HG03571 (cell line): Measurements from ENCODE around the gene ID3.

ENCODE experiments used
- ATAC-seq: cut with Tn5 transposase; IDR thresholded peaks from one replicate; pipeline ENCODE4 v1.9.1; 2021; ENCODE audit not compliant: unreplicated experiment

ID3 gene

DNA sequence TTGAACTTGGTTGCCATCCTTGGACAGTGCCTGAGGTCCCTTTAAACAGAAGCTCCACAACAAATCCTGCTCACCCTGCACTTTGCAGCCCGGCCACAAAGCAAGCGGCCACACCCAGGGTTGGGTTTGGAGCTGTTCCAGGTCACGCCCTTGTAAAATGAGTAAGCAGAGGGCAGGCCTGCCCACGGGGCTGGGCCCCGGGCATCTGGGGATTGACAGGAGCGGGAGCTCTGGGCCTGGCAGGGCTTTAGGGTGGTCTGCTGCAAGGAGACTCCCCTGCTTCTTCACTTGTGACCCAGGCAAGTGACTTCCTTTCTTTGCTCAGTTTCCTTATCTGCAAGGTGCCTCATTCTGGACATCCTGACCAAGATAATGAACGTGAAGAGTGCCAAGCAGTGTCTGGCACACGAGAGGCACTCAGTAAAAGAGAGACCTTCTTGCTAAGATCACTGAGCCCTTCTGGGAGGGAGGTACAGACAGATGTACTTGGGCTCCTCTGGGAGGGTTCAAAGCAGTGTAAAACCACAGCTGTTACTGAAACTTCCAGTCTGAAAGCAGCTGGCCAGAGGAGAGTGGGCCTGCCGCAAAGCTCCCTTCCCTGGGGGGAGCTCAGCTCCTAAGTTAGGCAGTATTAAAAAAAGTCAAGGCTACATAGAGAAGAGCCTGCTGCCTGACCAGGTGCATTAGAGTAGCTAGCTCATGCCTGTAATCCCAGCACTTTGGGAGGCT lies 30.9 kb downstream of the ID3 start:
- ATAC-seq, result peak; percentile 33

DNA sequence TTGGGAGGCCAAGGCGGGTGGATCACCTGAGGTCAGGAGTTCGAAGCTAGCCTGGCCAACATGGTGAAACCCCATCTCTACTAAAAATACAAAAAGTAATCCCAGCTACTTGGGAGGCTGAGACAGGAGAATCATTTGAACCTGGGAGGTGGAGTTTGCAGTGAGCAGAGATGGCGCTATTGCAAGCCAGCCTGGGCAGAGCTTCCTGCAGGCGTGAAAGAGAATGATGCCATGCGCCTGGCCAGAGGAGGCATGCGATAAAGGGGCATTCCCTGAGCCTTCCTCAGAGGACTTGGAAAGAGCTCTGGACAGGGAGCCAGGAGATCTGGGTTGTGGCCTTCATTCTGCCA lies 31.4 kb downstream of the ID3 start:
- no peak for ATAC-seq

DNA sequence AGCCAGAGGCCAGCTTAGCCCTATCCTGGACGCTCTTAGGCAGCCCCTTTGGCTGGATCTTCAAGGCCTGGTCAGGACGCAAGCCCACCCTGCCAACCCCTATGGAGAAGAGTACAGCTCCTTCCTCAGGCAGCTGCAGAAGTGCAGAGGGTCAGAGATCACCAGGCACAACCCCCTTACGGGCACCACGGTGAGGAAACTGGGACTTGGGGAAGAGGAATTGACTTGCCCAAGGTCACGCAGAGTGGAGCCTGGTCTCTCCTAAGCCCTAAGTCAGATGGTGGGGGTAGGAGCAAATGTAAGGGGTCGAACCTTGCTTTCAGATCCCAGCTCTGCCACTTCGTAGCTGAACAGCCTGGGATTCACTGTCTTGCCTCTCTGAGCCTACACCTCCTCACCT lies 31.9 kb downstream of the ID3 start:
- ATAC-seq, result no peak

DNA sequence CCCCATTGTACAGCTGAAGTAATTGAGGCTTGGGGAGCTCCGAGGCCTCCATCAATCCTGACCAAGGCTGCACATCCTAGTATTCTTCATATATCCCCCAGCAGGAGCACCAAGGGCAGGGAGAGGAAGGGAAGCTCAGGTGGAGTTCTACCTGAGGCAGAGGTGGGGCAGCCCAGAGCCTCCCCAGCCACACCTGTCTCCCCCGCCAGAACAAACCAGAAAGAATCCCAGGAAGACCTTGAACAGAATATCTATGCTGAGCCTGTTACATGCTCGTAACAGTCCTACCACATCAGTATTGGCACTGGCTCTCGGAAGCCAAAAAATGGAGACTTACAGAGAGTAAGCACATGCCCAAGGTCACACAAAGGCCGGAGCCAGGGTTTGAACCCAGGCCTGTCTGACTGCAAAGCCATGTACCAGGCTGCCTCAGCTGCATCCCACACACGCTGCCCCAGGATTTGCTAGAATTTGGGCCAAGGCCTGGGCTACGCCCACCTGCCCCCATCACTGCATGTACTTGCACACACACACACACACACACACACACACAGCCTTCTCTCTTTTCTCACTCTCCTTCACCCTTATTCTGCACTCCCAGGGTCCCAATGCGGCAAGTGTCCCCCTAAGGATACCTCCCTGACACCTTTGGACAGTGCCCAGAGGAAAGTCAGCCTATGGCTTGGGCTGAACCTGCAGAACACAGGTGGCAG lies 32.8 kb downstream of the ID3 start:
- ATAC-seq, result no peak

DNA sequence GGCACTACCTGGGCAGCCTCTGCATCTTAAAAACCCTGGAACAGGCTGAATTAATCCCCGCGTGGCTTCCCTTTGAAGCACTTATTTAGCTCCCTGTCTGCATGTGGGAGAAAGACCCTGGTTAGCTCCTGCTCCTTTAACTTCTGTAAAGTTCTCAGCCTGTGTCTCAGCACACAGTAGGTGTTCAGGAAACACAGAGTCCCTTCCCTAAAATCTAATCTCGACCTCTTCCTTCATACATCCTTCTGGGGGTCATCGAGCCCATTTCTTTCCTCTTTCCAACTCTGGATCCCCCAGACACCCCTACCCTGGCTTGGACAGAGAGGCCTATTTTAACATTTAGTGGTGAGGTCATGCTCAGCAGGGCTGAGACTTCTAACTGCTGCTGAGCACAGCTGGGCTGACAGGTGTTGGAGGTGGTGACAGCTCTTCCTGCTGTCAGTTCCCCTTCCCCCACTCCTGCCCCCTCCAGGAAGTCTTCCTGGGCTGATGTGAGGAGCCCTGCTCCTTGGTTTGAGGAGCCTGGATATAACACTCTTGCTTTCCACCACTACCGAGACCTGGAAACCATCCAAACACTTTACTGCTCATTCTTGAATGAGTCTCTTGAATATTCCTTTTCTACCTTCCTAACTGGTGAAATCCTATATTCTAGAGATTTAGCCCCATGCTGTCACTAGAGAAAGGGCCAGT lies 33.6 kb downstream of the ID3 start:
- ATAC-seq, result no peak

- no peak for ATAC-seq
These were observed 34.4 kb downstream of the ID3 start for GRCh38 chr1:23524716-23525401.

- no peak for ATAC-seq
These were observed 35.1 kb downstream of the ID3 start for GRCh38 chr1:23524163-23524562.

DNA sequence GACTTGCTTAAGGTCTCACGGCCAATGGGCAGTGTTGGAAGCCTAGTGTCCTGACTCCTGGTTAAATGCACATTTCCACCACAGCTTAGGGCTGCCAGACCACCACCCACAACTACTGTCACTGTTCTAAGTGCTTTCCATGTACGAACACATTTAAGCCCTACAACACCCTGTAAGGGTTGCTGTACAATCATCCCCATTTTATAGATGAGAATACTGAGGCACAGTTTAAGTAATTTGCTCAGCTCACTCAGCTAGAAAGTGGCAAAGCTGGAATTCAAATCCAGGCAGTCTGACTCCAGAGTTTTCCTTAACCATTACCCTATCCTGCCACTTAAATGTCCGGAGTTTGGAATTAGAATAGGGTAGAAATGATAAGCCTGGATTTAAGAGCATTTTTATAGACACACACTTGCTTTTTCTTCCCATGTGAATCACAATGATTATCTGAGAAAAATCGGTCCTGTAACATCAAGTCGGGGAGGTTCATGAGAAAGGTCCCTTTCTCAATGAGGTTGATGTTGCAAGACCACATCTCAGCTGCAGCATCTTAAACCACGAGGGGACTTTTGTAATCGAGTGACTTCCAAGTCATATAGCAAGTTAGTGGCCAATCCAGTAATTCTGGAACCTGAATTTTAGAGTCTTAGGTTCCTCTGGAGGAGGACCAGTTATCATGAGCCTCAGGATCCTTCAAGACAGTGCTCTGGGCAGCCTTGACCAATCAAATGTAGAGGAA lies 36.9 kb downstream of the ID3 start:
- ATAC-seq, result no peak

DNA sequence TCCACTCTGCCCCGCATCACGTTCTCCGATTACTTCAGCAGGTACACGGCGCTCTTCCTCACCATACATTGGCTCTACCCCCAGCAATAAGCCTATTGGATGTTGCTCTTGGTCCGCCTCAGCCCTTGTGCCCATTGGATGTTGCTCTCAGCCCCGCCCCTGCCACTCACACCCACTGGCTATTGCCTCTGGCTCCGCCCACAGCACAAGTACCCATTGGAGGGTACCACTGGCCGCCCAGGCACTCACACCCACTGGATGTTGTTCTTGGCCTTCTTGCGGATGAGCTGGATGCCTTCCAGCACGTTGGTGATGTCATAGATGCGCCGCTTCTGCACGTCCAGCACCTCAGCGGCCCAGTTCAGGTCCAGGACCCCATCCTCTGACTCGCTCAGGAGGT lies 37.7 kb downstream of the ID3 start:
- no peak for ATAC-seq

- no peak for ATAC-seq
These were observed 41.7 kb downstream of the ID3 start for GRCh38 chr1:23517581-23517980.

- ATAC-seq, result no peak
These were observed 43.4 kb downstream of the ID3 start for GRCh38 chr1:23515905-23516304.

- no peak for ATAC-seq
These were observed 45.1 kb downstream of the ID3 start for GRCh38 chr1:23514111-23514679.

DNA sequence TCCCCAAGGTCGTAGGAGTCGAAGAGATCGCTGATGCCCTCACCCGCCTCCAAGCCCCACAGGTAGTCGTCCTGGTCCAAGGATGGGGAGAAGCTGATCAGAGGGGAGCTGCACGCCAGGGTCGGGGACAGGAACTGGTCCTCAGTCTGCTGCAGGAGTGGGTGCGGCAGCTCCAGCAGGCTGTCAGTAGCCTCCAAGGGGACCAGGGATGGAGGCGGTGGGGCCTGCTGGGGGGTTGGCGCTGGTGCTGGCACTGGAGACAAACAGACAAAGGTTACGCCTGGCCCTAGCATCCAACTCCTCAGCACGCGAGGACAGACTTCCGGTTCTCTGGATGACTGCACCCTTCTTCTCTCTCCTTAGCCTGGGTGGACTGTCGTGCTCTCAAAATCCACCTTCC lies 49.4 kb downstream of the ID3 start:
- ATAC-seq, result no peak
